Measurements from ENCODE around the gene ZC3HAV1. TPM values are rescaled to one million over a fixed set of nuclear protein-coding genes. Genes with fewer than 3 reads are reported as not detected.

Gene ZC3HAV1
- total RNA-seq, 1 donor from 2014 or later, result 42.7 TPM

DNA sequence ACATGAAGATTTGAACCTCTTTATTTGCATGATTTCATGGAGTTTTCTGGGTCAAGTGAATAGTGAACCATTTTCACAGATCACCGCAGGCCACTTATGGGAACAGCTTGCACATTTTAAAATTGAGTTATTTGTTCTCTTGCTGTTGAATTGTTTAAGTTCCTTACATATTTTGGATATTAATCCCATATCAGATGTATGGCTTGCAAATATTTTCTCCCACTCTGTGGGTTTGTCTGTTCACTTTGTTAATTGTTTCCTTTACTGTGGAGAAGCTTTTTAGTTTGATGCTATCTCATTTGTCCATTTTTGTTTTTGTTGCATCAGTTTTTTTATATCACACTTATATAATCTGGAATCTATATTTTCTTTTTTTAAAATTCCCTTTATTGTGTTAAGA lies 59.6 kb downstream of the ZC3HAV1 start:
- no peak for DNase-seq (ENCODE audit: extremely low spot score, unreplicated experiment)
- Mint-ChIP-seq H3K4me3 (ENCODE audit: unreplicated experiment) (no peak overlapping the region), H3K27me3 (ENCODE audit: unreplicated experiment) (no peaks in the 10 kb centered on the region), H3K4me1 (ENCODE audit: unreplicated experiment) (peaks cover 24% of the 10 kb centered on the region), H3K27ac (ENCODE audit: unreplicated experiment) (peak overlapping the region; percentile 76), H3K9me3 (ENCODE audit: unreplicated experiment) (no peaks in the 10 kb centered on the region), H3K36me3 (ENCODE audit: unreplicated experiment) (peaks cover 60% of the 10 kb centered on the region)
- TF ChIP-seq, protein P1, sequence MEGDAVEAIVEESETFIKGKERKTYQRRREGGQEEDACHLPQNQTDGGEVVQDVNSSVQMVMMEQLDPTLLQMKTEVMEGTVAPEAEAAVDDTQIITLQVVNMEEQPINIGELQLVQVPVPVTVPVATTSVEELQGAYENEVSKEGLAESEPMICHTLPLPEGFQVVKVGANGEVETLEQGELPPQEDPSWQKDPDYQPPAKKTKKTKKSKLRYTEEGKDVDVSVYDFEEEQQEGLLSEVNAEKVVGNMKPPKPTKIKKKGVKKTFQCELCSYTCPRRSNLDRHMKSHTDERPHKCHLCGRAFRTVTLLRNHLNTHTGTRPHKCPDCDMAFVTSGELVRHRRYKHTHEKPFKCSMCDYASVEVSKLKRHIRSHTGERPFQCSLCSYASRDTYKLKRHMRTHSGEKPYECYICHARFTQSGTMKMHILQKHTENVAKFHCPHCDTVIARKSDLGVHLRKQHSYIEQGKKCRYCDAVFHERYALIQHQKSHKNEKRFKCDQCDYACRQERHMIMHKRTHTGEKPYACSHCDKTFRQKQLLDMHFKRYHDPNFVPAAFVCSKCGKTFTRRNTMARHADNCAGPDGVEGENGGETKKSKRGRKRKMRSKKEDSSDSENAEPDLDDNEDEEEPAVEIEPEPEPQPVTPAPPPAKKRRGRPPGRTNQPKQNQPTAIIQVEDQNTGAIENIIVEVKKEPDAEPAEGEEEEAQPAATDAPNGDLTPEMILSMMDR (IDR thresholded peaks at IDR 0.05), result no peak

DNA sequence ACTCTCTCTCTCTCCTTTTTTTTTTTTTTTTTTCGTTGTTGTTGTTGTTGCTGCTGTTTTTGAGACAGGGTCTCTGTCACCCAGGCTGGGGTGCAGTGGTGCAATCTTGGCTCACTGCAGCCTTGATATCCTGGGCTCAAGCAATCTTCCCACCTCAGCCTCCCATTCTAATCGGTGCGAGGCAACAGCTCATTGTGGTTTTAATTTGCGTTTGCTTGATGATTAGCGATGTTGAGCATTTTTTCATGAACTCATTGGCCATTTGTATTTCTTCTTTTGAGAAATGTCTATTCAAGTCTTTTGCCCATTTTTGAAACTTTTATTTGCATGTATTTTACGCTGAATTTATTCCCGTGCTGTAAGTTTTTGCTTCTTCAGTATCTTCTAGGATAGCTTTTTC lies 60.4 kb downstream of the ZC3HAV1 start:
- Mint-ChIP-seq H3K9me3 (ENCODE audit: unreplicated experiment) (no peaks in the 10 kb centered on the region), H3K27me3 (ENCODE audit: unreplicated experiment) (no peaks in the 10 kb centered on the region), H3K27ac (ENCODE audit: unreplicated experiment) (peak overlapping the region; percentile 76), H3K4me1 (ENCODE audit: unreplicated experiment) (peaks cover 19% of the 10 kb centered on the region), H3K36me3 (ENCODE audit: unreplicated experiment) (peaks cover 61% of the 10 kb centered on the region), H3K4me3 (ENCODE audit: unreplicated experiment) (no peak overlapping the region)
- TF ChIP-seq, protein P1 (IDR thresholded peaks at IDR 0.05), result no peak
- DNase-seq (ENCODE audit: extremely low spot score, unreplicated experiment), result no peak

GRCh38 chr7:139047970-139048369 lies 61.5 kb downstream of the ZC3HAV1 start:
- H3K9me3 Mint-ChIP-seq (ENCODE audit: unreplicated experiment), result no peaks in the 10 kb centered on the region
- no peaks in the 10 kb centered on the region for H3K27me3 Mint-ChIP-seq (ENCODE audit: unreplicated experiment)
- H3K4me1 Mint-ChIP-seq (ENCODE audit: unreplicated experiment), result peaks cover 18% of the 10 kb centered on the region
- TF ChIP-seq, protein P1 (IDR thresholded peaks at IDR 0.05), result no peak
- DNase-seq (ENCODE audit: extremely low spot score, unreplicated experiment), result no peak
- H3K36me3 Mint-ChIP-seq (ENCODE audit: unreplicated experiment), result peaks cover 55% of the 10 kb centered on the region
- H3K27ac Mint-ChIP-seq (ENCODE audit: unreplicated experiment), result no peak overlapping the region
- H3K4me3 Mint-ChIP-seq (ENCODE audit: unreplicated experiment), result no peak overlapping the region

GRCh38 chr7:139046143-139046542 lies 63.4 kb downstream of the ZC3HAV1 start:
- Mint-ChIP-seq H3K36me3 (ENCODE audit: unreplicated experiment) (peaks cover 51% of the 10 kb centered on the region), H3K27me3 (ENCODE audit: unreplicated experiment) (no peaks in the 10 kb centered on the region), H3K27ac (ENCODE audit: unreplicated experiment) (no peak overlapping the region)

GRCh38 chr7:139044813-139045794 lies 64.4 kb downstream of the ZC3HAV1 start:
- Mint-ChIP-seq H3K27me3 (ENCODE audit: unreplicated experiment) (no peaks in the 10 kb centered on the region), H3K4me1 (ENCODE audit: unreplicated experiment) (peaks cover 9% of the 10 kb centered on the region), H3K27ac (ENCODE audit: unreplicated experiment) (no peak overlapping the region), H3K4me3 (ENCODE audit: unreplicated experiment) (no peak overlapping the region), H3K36me3 (ENCODE audit: unreplicated experiment) (peaks cover 50% of the 10 kb centered on the region), H3K9me3 (ENCODE audit: unreplicated experiment) (no peaks in the 10 kb centered on the region)
- no peak for DNase-seq (ENCODE audit: extremely low spot score, unreplicated experiment)
- TF ChIP-seq, protein P1 (IDR thresholded peaks at IDR 0.05), result no peak

More at GRCh38 chr7:139046143-139046542, 63.4 kb downstream of the ZC3HAV1 start:
- Mint-ChIP-seq H3K4me3 (ENCODE audit: unreplicated experiment) (no peak overlapping the region), H3K4me1 (ENCODE audit: unreplicated experiment) (peaks cover 18% of the 10 kb centered on the region), H3K9me3 (ENCODE audit: unreplicated experiment) (no peaks in the 10 kb centered on the region)
- DNase-seq (ENCODE audit: extremely low spot score, unreplicated experiment), result no peak
- TF ChIP-seq, protein P1 (IDR thresholded peaks at IDR 0.05), result no peak

All from osteocyte (in vitro differentiated cells).